Measurements from ENCODE around the gene GOLGA6L1.

- TF ChIP-seq EZH2 (IDR thresholded peaks at IDR 0.05; ENCODE audit: low read depth) = no peak
- TF ChIP-seq CTCF (conservative IDR thresholded peaks at IDR 0.05) = no peak
These were observed 53.5 kb downstream of the GOLGA6L1 start for GRCh38 chr15:23083115-23083514.

All from PC-9 (cell line).